H9 (cell line): ENCODE measurements around the gene PGLYRP4. TPM values are rescaled to one million over a fixed set of nuclear protein-coding genes. Genes with fewer than 3 reads are reported as not detected.

ENCODE experiments used
- DNase-seq: peaks from one replicate; pipeline ENCODE4 v3.0.0-alpha.2; 2017
- H2AFZ ChIP-seq: one replicate; pipeline ENCODE4 v1.6.1; 2013; ENCODE audit warnings: mild to moderate bottlenecking, low read length, control low read depth, moderate library complexity
- H2AK5ac ChIP-seq: 2 replicates; pipeline ENCODE4 v1.6.1; 2013; ENCODE audit warnings: low read length, control low read depth, mixed read lengths; ENCODE audit not compliant: insufficient read length
- H2BK120ac ChIP-seq: one replicate; pipeline ENCODE4 v1.6.1; 2013; ENCODE audit warnings: low read depth, mild to moderate bottlenecking, low read length, control low read depth, inconsistent platforms; ENCODE audit not compliant: poor library complexity, severe bottlenecking
- H2BK12ac ChIP-seq: 2 replicates; pipeline ENCODE4 v1.6.1; 2013; ENCODE audit warnings: low read length, control low read depth, mixed read lengths, low read depth; ENCODE audit not compliant: insufficient read length
- H2BK15ac ChIP-seq: 2 replicates; pipeline ENCODE4 v1.6.1; 2013; ENCODE audit warnings: low read depth, low read length, control low read depth
- H2BK20ac ChIP-seq: one replicate; pipeline ENCODE4 v1.6.1; 2013; ENCODE audit warnings: low read depth, mild to moderate bottlenecking, low read length, control low read depth, inconsistent platforms; ENCODE audit not compliant: poor library complexity, severe bottlenecking
- H2BK5ac ChIP-seq: 2 replicates; pipeline ENCODE4 v1.6.1; 2013; ENCODE audit warnings: low read length, control low read depth, mixed read lengths; ENCODE audit not compliant: insufficient read length
- H3K14ac ChIP-seq: 2 replicates; pipeline ENCODE4 v1.6.1; 2013; ENCODE audit warnings: low read length, control low read depth; ENCODE audit not compliant: insufficient read depth
- H3K18ac ChIP-seq: 2 replicates; pipeline ENCODE4 v1.6.1; 2013; ENCODE audit warnings: low read depth, mild to moderate bottlenecking, mixed read lengths, low read length, control low read depth; ENCODE audit not compliant: insufficient read length
- H3K23ac ChIP-seq: 2 replicates; pipeline ENCODE4 v1.6.1; 2013; ENCODE audit warnings: low read length, control low read depth, mixed read lengths, low read depth; ENCODE audit not compliant: insufficient read length
- H3K23me2 ChIP-seq: 2 replicates; pipeline ENCODE4 v1.6.1; 2013; ENCODE audit warnings: low read depth, mild to moderate bottlenecking, mixed read lengths, low read length, control low read depth; ENCODE audit not compliant: insufficient read length, poor library complexity, severe bottlenecking
- H3K27ac ChIP-seq: 2 replicates; pipeline ENCODE4 v1.5.1; 2013; ENCODE audit warnings: low read length, control low read depth, mixed read lengths, low read depth; ENCODE audit not compliant: insufficient read length
- H3K27me3 ChIP-seq: 2 replicates; pipeline ENCODE4 v1.6.1; 2013; ENCODE audit warnings: low read length, control low read depth, inconsistent platforms; ENCODE audit not compliant: insufficient read depth
- H3K4ac ChIP-seq: 2 replicates; pipeline ENCODE4 v1.6.1; 2013; ENCODE audit warnings: low read depth, mild to moderate bottlenecking, control low read depth, inconsistent platforms, low read length, moderate library complexity
- H3K4me1 ChIP-seq: 2 replicates; pipeline ENCODE4 v1.6.1; 2013; ENCODE audit warnings: low read length, control low read depth, inconsistent platforms; ENCODE audit not compliant: insufficient read depth
- H3K4me2 ChIP-seq: 2 replicates; pipeline ENCODE4 v1.6.1; 2013; ENCODE audit warnings: low read length, control low read depth, mixed read lengths; ENCODE audit not compliant: insufficient read length, insufficient read depth
- H3K56ac ChIP-seq: 2 replicates; pipeline ENCODE4 v1.6.1; 2013; ENCODE audit warnings: low read depth, mild to moderate bottlenecking, mixed read lengths, low read length, control low read depth; ENCODE audit not compliant: insufficient read length
- H3K79me1 ChIP-seq: 2 replicates; pipeline ENCODE4 v1.6.1; 2013; ENCODE audit warnings: low read depth, mild to moderate bottlenecking, moderate library complexity, low read length, control low read depth, inconsistent platforms; ENCODE audit not compliant: insufficient read depth, poor library complexity, severe bottlenecking
- H3K79me2 ChIP-seq: 2 replicates; pipeline ENCODE4 v1.6.1; 2013; ENCODE audit warnings: low read length, control low read depth, inconsistent platforms; ENCODE audit not compliant: insufficient read depth
- H3K9ac ChIP-seq: 2 replicates; pipeline ENCODE4 v1.6.1; 2013; ENCODE audit warnings: low read length, control low read depth, mixed read lengths; ENCODE audit not compliant: insufficient read length; ENCODE audit errors: extremely low read depth
- H3K9me3 ChIP-seq: one replicate; pipeline ENCODE4 v1.6.1; 2013; ENCODE audit warnings: low read depth, low read length, inconsistent platforms; ENCODE audit not compliant: control insufficient read depth
- H3T11ph ChIP-seq: one replicate; pipeline ENCODE4 v1.6.1; 2013; ENCODE audit warnings: mild to moderate bottlenecking, low read length, control low read depth, inconsistent platforms
- H4K20me1 ChIP-seq: one replicate; pipeline ENCODE4 v1.6.1; 2013; ENCODE audit not compliant: control insufficient read depth, insufficient read length, insufficient read depth
- H4K5ac ChIP-seq: 2 replicates; pipeline ENCODE4 v1.6.1; 2013; ENCODE audit warnings: low read depth, mild to moderate bottlenecking, mixed read lengths, low read length, control low read depth; ENCODE audit not compliant: insufficient read length
- H4K8ac ChIP-seq: replicated peaks from 2 replicates; pipeline ENCODE4 v1.6.1; 2013; ENCODE audit warnings: low read length, control low read depth, mixed read lengths, low read depth; ENCODE audit not compliant: insufficient read length
- H4K91ac ChIP-seq: 2 replicates; pipeline ENCODE4 v1.6.1; 2013; ENCODE audit warnings: low read depth, mild to moderate bottlenecking, moderate library complexity, mixed read lengths, low read length, control low read depth; ENCODE audit not compliant: insufficient read length
- H3K27ac Mint-ChIP-seq, 3 experiments: 2 replicates in 2 of 3; 3 replicates in 1 of 3; pipeline ENCODE4 v1.8.0; 2020 to 2021; ENCODE audit warnings: mixed read lengths in 3 of 3, mild to moderate bottlenecking in 1 of 3, moderate library complexity in 1 of 3
- H3K27me3 Mint-ChIP-seq: 2 replicates; pipeline ENCODE4 v1.8.0; 2021; ENCODE audit warnings: low read depth, mild to moderate bottlenecking, moderate library complexity, mixed read lengths
- H3K36me3 Mint-ChIP-seq, 3 experiments: 2 replicates in 2 of 3; 3 replicates in 1 of 3; pipeline ENCODE4 v1.8.0; 2020 to 2021; ENCODE audit warnings: low read depth in 3 of 3, mixed read lengths in 3 of 3; ENCODE audit not compliant: insufficient read depth in 1 of 3
- H3K4me1 Mint-ChIP-seq, 2 experiments: 2 replicates each; pipeline ENCODE4 v1.8.0; 2020; ENCODE audit warnings: mixed read lengths in 2 of 2
- H3K4me3 Mint-ChIP-seq, 2 experiments: 2 replicates in 1 of 2; 3 replicates in 1 of 2; pipeline ENCODE4 v1.8.0; 2020 to 2021; ENCODE audit warnings: mild to moderate bottlenecking in 2 of 2, mixed read lengths in 2 of 2, moderate library complexity in 1 of 2
- H3K9me3 Mint-ChIP-seq, 2 experiments: 2 replicates in 1 of 2; 3 replicates in 1 of 2; pipeline ENCODE4 v1.8.0; 2020; ENCODE audit warnings: mild to moderate bottlenecking in 2 of 2, mixed read lengths in 2 of 2, moderate library complexity in 1 of 2
- CTCF ChIP-seq: fragments of 200-600 bp; sonication (generic); conservative IDR thresholded peaks from 3 replicates; pipeline ENCODE4 v1.8.0; 2021; ENCODE audit warnings: antibody characterized with exemption, mild to moderate bottlenecking
- WGBS: extraction: QIAGEN DNeasy Blood & Tissue Kit; methylation state at CpG from one replicate; pipeline ENCODE4 v1.1.7; 2013; ENCODE audit warnings: missing lambda C conversion rate, low lambda C conversion rate, mixed read lengths; ENCODE audit not compliant: insufficient read length; ENCODE audit errors: extremely low coverage; 5-methylcytosine and 5-hydroxymethylcytosine counted together
- total RNA-seq: library from RNA; stranded (reverse); gene quantifications from 2 replicates; pipeline ENCODE4 v1.2.1, GENCODE V29; 2021

The PGLYRP4 gene
- total RNA-seq, 1 experiment from 2014 or later = not detected

- Histone ChIP-seq H3K23ac (no peak overlapping the region), H3K18ac (no peak overlapping the region), H3K9ac (no peak overlapping the region), H2BK12ac (no peak overlapping the region), H2AK5ac (no peak overlapping the region), H3K4me2 (no peak overlapping the region), H3T11ph (no peak overlapping the region), H3K4ac (no peak overlapping the region), H3K23me2 (no peaks in the 10 kb centered on the region), H4K5ac (no peak overlapping the region), H4K8ac (no peak overlapping the region), H2BK120ac (no peak overlapping the region), H2BK15ac (no peak overlapping the region), H2BK20ac (no peak overlapping the region), H3K14ac (no peak overlapping the region), H4K20me1 (no peaks in the 10 kb centered on the region), H3K9me3 (no peaks in the 10 kb centered on the region), H3K56ac (no peak overlapping the region), H2AFZ (no peak overlapping the region), H3K79me1 (no peaks in the 10 kb centered on the region), H3K79me2 (no peaks in the 10 kb centered on the region), H3K27ac (no peak overlapping the region), H3K4me1 (no peaks in the 10 kb centered on the region), H4K91ac (no peak overlapping the region), H3K27me3 (no peaks in the 10 kb centered on the region), H2BK5ac (no peak overlapping the region)
- no peak overlapping the region for H3K4me3 Mint-ChIP-seq
- no peaks in the 10 kb centered on the region for H3K4me1 Mint-ChIP-seq
- H3K27ac Mint-ChIP-seq = no peak overlapping the region
- no CpG with 5 or more reads among the region's 1 CpG for WGBS
- peaks cover 25 to 31% of the 10 kb centered on the region in 2 experiments; a peak in 4 of 5 replicates for H3K9me3 Mint-ChIP-seq
- no peak for DNase-seq
- H3K36me3 Mint-ChIP-seq = no peaks in the 10 kb centered on the region; a peak in 1 of 7 replicates
- peaks cover 6% of the 10 kb centered on the region for H3K27me3 Mint-ChIP-seq
- no peak for TF ChIP-seq CTCF
Observed at GRCh38 chr1:153333902-153334301, 14.7 kb downstream of the PGLYRP4 start.
